IPS-11a (cell line): ENCODE results near the gene KCNK16.

Experiments
- H3K4me3 ChIP-seq: one replicate; pipeline ENCODE4 v1.5.1; 2013; ENCODE audit warnings: low read depth, low read length, control low read depth

The KCNK16 gene

GRCh38 chr6:39281312-39281980 lies 41.1 kb downstream of the KCNK16 start:
- no peak overlapping the region for H3K4me3 ChIP-seq

DNA sequence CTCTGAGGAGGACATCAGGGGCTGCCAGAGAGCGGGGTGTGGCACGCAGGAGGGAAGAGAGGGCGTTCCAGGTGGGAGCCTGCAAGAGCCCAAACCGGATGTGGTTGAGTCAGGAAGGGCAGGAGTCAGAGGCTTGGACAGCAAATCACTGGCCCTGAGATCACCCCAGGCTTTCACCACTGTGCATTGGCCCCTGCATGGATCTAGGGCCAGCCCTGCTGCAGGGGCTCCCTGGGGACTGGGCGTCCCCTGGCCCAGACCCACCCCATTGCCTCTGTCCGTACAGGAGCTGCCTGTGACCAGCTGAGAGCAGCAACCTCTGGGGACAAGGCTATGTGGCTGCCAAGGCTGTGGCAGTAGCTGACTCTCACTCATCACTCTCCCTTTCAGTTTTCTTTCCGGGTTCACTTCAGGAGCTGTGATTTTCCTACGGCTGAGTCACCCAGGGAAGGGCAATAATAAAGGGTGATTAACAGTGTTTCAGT lies 42.2 kb downstream of the KCNK16 start:
- no peak overlapping the region for H3K4me3 ChIP-seq

DNA sequence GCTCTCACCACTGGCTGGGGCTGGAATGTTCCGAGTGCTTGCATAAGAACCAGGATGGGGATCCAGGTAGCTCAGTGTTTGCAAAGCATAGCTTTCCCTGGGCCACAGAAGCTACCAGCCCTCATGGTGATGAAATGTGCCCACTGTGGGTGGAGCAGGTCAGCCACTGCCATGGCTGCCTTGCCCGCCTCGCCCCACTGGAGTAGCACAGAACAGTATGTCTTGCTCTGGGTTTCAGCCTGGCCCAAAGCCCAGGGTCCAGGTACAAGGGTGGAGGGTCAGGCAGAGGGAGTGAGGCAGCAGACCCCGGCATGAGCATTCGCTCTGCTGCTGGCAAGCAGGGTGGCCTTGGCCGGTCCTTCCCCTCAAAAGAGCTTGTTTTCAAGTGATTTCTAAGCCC lies 43.0 kb downstream of the KCNK16 start:
- no peak overlapping the region for H3K4me3 ChIP-seq

GRCh38 chr6:39276379-39276995 lies 46.0 kb downstream of the KCNK16 start:
- no peak overlapping the region for H3K4me3 ChIP-seq

- no peak overlapping the region for H3K4me3 ChIP-seq
Observed at GRCh38 chr6:39274903-39275302, 47.6 kb downstream of the KCNK16 start.

GRCh38 chr6:39274471-39274870 lies 48.0 kb downstream of the KCNK16 start:
- no peak overlapping the region for H3K4me3 ChIP-seq

GRCh38 chr6:39273406-39273821 lies 49.1 kb downstream of the KCNK16 start:
- no peak overlapping the region for H3K4me3 ChIP-seq

DNA sequence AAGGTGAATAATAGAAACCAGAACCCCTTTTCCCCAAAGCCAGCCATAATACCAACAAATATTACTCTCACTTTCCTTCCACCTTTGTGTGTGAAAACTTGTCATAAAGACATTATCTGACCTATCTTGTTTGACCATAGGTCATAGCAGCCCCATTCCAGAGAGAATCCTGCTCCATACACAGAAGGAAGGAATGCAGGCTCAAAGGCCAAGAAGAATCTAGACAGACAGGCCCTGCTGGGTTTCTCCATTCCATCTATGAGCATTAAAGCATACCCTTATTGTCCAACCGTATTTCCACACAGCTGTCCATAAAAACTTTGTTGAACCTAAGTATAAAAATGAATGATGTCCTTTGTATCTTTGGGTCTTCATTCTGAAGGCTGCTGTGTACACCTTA lies 52.5 kb downstream of the KCNK16 start:
- no peak overlapping the region for H3K4me3 ChIP-seq

GRCh38 chr6:39268721-39269120 lies 53.8 kb downstream of the KCNK16 start:
- no peak overlapping the region for H3K4me3 ChIP-seq

GRCh38 chr6:39268171-39268570 lies 54.3 kb downstream of the KCNK16 start:
- H3K4me3 ChIP-seq, result no peak overlapping the region

DNA sequence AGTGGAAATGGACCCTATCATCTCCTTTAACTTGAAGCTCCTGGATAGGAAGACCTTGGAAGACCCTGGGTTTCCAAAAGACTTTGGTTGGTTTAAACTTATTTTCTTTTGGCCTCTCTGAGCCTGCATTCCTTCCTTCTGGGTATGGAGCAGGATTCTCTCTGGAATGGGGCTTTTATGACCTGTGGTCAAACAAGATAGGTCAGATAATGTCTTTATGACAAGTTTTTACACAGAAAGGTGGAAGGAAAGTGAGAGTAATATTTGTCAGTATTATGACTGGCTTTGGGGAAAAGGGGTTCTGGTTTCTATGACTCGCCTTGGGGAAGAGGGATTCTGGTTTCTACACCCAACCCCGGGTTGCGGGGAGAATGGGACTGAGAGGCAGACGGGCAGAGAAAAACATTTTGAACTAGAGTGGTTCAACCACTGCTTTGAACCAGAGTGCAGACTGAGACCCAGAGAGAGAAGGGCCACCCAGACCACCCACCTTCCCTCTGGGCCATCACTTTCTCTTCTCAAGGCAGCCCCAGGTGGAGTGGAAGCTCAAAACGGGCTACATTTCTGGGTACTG lies 55.6 kb downstream of the KCNK16 start:
- H3K4me3 ChIP-seq, result no peak overlapping the region

DNA sequence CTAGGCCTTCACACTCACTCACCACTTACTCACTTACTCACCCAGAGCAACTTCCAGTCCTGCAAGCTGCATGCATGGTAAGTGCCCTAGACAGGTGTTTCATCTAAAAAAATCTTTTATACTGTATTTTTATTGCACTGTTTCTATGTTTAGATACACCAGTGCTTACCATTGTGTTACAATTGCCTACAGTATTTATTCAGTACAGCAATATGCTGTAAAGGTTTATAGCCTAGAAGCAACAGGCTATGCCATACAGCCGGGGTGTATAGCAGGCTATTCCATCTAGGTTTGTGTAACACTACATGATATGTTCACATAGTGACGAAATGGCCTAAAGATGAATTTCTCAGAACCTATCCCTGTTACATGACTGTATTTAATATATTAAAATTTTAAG lies 56.1 kb downstream of the KCNK16 start:
- no peak overlapping the region for H3K4me3 ChIP-seq
